ENCODE measurements around the gene SLC7A10.

Gene SLC7A10

DNA sequence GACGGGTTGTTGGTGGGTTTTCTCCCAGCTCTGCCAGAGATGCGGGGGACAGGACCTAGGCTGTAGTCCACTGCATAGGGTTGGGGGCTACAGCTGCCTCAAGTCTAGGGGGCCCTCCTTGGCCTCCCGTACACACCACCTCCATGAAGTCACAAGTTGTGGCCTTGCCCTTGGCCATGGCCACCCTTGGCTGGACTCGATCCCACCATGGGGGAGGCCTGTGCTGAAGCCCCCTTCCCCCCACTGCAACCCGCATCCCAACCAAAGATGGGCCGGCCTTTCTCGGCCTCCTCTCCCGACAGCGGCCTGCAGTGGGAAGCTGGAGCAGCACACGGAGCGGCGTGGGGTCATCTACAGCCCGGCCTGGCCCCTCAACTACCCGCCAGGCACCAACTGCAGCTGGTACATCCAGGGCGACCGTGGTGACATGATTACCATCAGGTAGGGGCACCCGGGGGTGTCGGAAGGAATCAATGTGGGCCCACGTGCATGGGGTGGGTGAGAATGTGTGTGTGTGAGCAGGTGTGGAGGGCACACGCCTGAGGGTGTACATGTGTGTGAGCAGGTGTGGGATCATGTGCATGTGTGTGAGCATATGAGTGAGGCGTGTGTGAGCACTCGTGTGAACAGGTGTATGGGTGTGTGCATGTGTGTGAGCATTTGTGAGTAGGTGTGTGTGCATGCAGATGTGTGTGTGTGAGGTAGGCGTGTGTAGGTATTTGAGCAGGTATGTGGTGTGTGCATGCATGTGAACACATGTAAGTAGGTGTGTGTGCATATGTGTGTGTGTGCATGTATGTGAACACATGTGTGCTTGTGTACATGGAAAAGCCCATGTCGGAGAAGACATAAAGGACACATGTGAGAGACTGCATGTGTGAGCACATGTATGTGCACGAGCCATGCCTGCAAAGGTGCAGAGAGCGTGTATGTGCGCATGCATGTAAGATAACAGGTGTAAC lies 22.8 kb downstream of the SLC7A10 start:
- TF ChIP-seq, protein P1, sequence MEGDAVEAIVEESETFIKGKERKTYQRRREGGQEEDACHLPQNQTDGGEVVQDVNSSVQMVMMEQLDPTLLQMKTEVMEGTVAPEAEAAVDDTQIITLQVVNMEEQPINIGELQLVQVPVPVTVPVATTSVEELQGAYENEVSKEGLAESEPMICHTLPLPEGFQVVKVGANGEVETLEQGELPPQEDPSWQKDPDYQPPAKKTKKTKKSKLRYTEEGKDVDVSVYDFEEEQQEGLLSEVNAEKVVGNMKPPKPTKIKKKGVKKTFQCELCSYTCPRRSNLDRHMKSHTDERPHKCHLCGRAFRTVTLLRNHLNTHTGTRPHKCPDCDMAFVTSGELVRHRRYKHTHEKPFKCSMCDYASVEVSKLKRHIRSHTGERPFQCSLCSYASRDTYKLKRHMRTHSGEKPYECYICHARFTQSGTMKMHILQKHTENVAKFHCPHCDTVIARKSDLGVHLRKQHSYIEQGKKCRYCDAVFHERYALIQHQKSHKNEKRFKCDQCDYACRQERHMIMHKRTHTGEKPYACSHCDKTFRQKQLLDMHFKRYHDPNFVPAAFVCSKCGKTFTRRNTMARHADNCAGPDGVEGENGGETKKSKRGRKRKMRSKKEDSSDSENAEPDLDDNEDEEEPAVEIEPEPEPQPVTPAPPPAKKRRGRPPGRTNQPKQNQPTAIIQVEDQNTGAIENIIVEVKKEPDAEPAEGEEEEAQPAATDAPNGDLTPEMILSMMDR (IDR thresholded peaks at IDR 0.05; ENCODE audit: low read length, missing control alignments), result no peak
- H3K4me3 ChIP-seq (replicated peaks; ENCODE audit: low read depth, low read length), result no peak overlapping the region
- DNase-seq (ENCODE audit: low read depth), result no peak

DNA sequence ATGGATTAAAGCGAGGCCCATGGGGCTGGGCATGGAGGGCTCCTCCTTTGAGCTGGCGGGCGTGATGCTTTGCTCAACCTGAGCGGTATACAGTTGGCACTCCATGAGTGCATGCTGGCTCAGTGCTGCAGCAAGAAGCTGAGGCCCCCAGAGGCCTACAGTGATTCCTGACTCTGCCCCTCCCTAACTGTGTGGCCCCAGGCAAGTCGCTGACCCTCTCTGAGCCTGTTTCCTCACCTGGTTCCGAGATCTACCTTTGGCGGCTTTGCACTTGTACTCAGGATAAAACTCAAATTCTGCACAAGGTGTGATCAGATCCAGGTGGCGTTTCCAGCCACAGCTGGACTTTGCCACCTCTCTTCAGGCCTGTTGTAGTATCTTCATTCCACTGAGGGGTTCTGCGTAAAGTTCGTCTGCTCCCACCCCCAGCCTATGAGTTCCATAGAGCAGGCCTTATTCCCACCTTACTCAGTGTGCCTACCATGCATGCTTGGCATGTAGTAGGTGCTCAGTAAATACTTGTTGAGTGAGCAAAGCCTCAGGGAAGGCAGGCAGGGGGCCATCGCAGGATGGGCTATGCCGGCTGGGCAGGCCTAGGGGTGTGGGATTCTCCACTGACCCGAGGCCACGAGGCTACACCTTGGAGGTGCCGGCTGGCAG lies 23.6 kb downstream of the SLC7A10 start:
- H3K4me3 ChIP-seq (replicated peaks; ENCODE audit: low read depth, low read length), result no peak overlapping the region
- TF ChIP-seq, protein P1 (IDR thresholded peaks at IDR 0.05; ENCODE audit: low read length, missing control alignments), result no peak
- DNase-seq (ENCODE audit: low read depth), result no peak

DNA sequence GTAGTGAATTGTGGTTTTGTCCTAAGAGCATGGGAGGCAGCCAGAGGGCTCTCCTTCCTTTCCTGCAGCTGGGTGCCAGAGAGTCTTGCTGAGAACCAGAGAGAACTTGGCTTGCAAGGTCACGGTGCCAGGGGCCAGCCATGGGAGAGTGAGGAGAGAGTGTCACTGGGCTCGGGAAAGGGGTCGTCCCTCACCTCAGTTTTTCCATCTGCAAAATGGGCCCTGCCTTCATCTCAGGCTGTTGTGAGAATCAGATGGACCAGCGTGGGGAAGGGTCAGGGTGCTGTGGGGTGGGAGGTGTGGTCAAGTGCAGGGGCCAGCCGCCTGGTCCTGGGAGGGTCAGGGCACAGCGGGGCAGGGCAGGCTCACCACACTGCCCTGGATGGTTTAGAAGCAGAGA lies 24.2 kb downstream of the SLC7A10 start:
- no peak overlapping the region for H3K4me3 ChIP-seq (replicated peaks; ENCODE audit: low read depth, low read length)
- TF ChIP-seq, protein P1 (IDR thresholded peaks at IDR 0.05; ENCODE audit: low read length, missing control alignments), result no peak
- DNase-seq (ENCODE audit: low read depth), result no peak

DNA sequence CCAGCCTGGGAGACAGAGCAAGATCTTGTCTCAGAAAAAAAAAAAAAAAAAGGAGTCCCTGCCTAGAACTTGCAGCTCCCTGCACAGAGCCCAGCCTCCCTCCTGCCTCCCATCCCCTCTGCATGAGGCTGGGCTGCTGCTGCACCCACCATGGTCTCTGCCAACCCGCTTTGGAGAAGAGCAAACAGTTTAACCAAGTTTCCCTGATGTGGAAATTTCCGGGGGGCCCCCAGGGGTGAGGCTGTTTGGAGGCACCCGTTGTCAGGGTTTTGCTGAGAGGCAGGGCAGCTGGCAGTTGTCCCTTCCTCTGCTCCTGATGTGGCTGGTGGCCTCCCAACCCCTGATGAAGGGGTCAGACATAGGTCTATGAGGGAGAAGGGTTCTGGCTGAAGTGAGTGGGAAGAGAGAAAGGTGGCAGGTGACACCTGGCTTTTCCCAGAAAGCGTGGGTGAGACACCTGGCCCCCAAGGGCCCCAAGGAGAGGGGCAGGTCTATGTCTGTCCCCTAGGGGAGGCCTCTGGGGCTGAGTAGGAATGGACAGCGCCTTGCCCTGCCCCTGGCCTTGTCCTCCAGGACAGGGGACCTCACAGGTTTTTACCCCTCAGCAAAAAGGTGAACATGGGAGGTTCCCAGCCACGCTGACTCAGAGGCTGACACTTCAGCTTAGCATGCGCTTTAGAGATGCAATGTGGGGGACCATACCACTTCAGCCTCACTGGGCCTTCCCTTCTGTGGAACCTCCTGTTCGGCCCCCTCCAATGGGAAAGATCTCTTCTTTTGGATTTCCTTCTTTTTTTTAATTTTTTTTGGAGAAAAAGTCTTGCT lies 26.0 kb downstream of the SLC7A10 start:
- no peak overlapping the region for H3K4me3 ChIP-seq (replicated peaks; ENCODE audit: low read depth, low read length)
- no peak for DNase-seq (ENCODE audit: low read depth)
- TF ChIP-seq, protein P1 (IDR thresholded peaks at IDR 0.05; ENCODE audit: low read length, missing control alignments), result no peak

DNA sequence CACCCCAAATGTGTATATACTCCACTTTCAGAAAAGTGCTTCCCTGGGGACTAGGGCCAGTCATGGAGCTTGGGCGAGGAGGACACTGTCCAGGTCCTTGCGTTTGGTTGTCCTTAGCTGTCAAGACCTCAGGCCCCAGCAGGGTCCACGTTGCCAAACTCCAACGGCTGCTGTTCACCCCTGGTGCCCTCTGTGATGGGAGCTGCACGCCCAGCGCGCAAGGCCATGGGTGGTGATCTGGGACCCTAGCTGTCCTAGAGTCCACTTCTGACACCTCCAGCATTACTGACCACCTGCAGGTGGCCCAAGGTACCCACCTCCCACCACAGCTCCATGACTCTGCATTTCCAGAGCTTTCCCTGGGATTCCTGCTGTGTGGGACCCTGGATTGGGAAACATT lies 27.5 kb downstream of the SLC7A10 start:
- TF ChIP-seq, protein P1 (IDR thresholded peaks at IDR 0.05; ENCODE audit: low read length, missing control alignments), result no peak
- no peak for DNase-seq (ENCODE audit: low read depth)
- H3K4me3 ChIP-seq (replicated peaks; ENCODE audit: low read depth, low read length), result no peak overlapping the region

DNA sequence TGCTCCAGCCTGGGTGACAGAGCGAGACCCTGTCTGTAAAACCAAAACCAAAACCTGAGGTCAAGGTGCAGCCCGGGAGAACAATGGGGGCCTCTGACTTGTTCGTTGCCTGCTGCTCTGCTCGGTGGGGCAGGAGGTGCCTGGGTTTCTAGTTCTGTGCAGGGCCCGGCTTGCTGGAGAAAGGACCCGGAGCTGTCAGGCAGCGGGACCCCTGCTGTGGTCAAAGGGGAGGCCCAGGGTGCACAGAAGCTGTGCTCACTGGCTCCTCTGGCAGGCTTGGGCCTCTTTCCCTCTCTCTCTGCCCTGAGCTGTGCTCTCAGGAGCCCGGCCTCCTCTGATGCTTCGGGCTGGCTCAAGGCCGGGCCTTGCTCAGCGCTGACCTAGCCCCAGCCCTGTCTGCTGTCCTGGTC lies 28.1 kb downstream of the SLC7A10 start:
- TF ChIP-seq, protein P1 (IDR thresholded peaks at IDR 0.05; ENCODE audit: low read length, missing control alignments), result no peak
- no peak for DNase-seq (ENCODE audit: low read depth)
- no peak overlapping the region for H3K4me3 ChIP-seq (replicated peaks; ENCODE audit: low read depth, low read length)
